B cell (primary cell): ENCODE measurements around the gene RAMP2. TPM values are rescaled to one million over a fixed set of nuclear protein-coding genes. Genes with fewer than 3 reads are reported as not detected.

Experiments used
- ATAC-seq: fragments of 200-7000 bp; cut with Tn5 transposase; one replicate; pipeline ENCODE4 v1.10.0; 2021; ENCODE audit warnings: low read depth, mild to moderate bottlenecking, moderate number of reproducible peaks, moderate library complexity
- CTCF ChIA-PET: fragments of 350-600 bp; sonication (Branson Sonifier 250); formaldehyde crosslinking; loops from one replicate; lab custom pipeline; 2021; ENCODE audit warnings: antibody characterized with exemption, inconsistent platforms; lab: Charles Lee
- POLR2A ChIA-PET: fragments of 350-600 bp; sonication (Branson Sonifier 250); formaldehyde crosslinking; loops from one replicate; lab custom pipeline; 2021; ENCODE audit warnings: antibody characterized with exemption; lab: Charles Lee
- DNase-seq: peaks from one replicate; pipeline ENCODE4 v3.0.0; 2013
- H2AFZ ChIP-seq: 2 replicates; pipeline ENCODE4 v1.6.1; 2012; ENCODE audit warnings: mild to moderate bottlenecking, low read depth, low read length; ENCODE audit not compliant: insufficient read depth, poor library complexity, severe bottlenecking
- H3K27ac ChIP-seq, 2 donors: 1 replicate in 1 of 2; 2 replicates in 1 of 2; pipeline ENCODE4 v1.5.1; 2012 to 2013; ENCODE audit warnings: low read length in 2 of 2, mild to moderate bottlenecking in 2 of 2, moderate library complexity in 1 of 2
- H3K27me3 ChIP-seq, 4 experiments: fragments of 200-600 bp in 1 of 4; sonication (generic) in 1 of 4; replicated peaks in 1 of 4; 1 replicate in 2 of 4; 2 replicates in 2 of 4; pipeline versions ENCODE4 v1.6.1 to v1.7.0; 2013 to 2016; ENCODE audit warnings: low read length in 3 of 4, mild to moderate bottlenecking in 2 of 4, mixed read lengths in 1 of 4, moderate library complexity in 1 of 4; ENCODE audit not compliant: insufficient read depth in 4 of 4, control insufficient read depth in 3 of 4; ENCODE audit errors: control extremely low read depth in 1 of 4
- H3K36me3 ChIP-seq, 2 experiments: replicated peaks in 1 of 2; 1 replicate in 1 of 2; 2 replicates in 1 of 2; pipeline versions ENCODE4 v1.6.1 to v1.7.1; 2013; ENCODE audit warnings: low read length in 1 of 2; ENCODE audit not compliant: insufficient read depth in 2 of 2, control insufficient read depth in 1 of 2; ENCODE audit errors: control extremely low read depth in 1 of 2, extremely low read depth in 1 of 2
- H3K4me1 ChIP-seq, 2 donors: fragments of 200-600 bp in 1 of 2; sonication (generic) in 1 of 2; 1 replicate in 1 of 2; 2 replicates in 1 of 2; pipeline versions ENCODE4 v1.5.1 to v1.6.1; 2013 to 2017; ENCODE audit warnings: low read length in 2 of 2; ENCODE audit not compliant: control insufficient read depth in 2 of 2, insufficient read depth in 2 of 2
- H3K4me2 ChIP-seq: replicated peaks from 2 replicates; pipeline ENCODE3; 2012; ENCODE audit warnings: mild to moderate bottlenecking, low read depth, low read length; ENCODE audit not compliant: poor library complexity, severe bottlenecking
- H3K4me3 ChIP-seq, 5 experiments: fragments of 200-600 bp in 1 of 5; sonication (generic) in 1 of 5; 1 replicate in 3 of 5; 2 replicates in 2 of 5; pipeline versions ENCODE4 v1.5.1 to v1.7.0; 2011 to 2016; ENCODE audit warnings: low read length in 4 of 5, mild to moderate bottlenecking in 4 of 5, low read depth in 2 of 5, control low read depth in 1 of 5, moderate library complexity in 1 of 5; ENCODE audit not compliant: insufficient read depth in 1 of 5; ENCODE audit errors: control extremely low read depth in 1 of 5, extremely low read depth in 1 of 5
- H3K79me2 ChIP-seq: fragments of 200-600 bp; sonication (generic); one replicate; pipeline ENCODE4 v1.6.0; 2016; ENCODE audit warnings: low read length; ENCODE audit not compliant: control insufficient read depth, insufficient read depth
- H3K9ac ChIP-seq: fragments of 200-600 bp; sonication (generic); 2 replicates; pipeline ENCODE4 v1.6.1; 2017; ENCODE audit warnings: mild to moderate bottlenecking, low read length, moderate library complexity
- H3K9me3 ChIP-seq, 3 donors: one replicate each; pipeline versions ENCODE4 v1.6.1 to v1.7.1; 2013; ENCODE audit warnings: low read length in 2 of 3; ENCODE audit not compliant: control insufficient read depth in 2 of 3, insufficient read depth in 1 of 3; ENCODE audit errors: control extremely low read depth in 1 of 3
- H4K20me1 ChIP-seq: 2 replicates; pipeline ENCODE4 v1.6.0; 2012; ENCODE audit warnings: mild to moderate bottlenecking, low read length; ENCODE audit not compliant: insufficient read depth, control insufficient read depth, poor library complexity, severe bottlenecking
- H3K27ac Mint-ChIP-seq: one replicate; pipeline ENCODE4 v1.8.0; 2021; ENCODE audit warnings: mixed read lengths
- H3K27me3 Mint-ChIP-seq: one replicate; pipeline ENCODE4 v1.8.0; 2021; ENCODE audit warnings: mixed read lengths
- H3K4me1 Mint-ChIP-seq: one replicate; pipeline ENCODE4 v1.8.0; 2021; ENCODE audit warnings: mixed read lengths
- H3K4me3 Mint-ChIP-seq: one replicate; pipeline ENCODE4 v1.8.0; 2021; ENCODE audit warnings: mixed read lengths
- H3K9me3 Mint-ChIP-seq: one replicate; pipeline ENCODE4 v1.8.0; 2022; ENCODE audit warnings: mixed read lengths; ENCODE audit not compliant: insufficient read depth
- CTCF ChIP-seq: fragments of 200-600 bp; IDR thresholded peaks from one replicate; pipeline ENCODE4 v1.8.0; 2022; ENCODE audit warnings: antibody characterized with exemption, mild to moderate bottlenecking
- EZH2 ChIP-seq: IDR thresholded peaks from 2 replicates; pipeline ENCODE4 v1.6.1; 2012; ENCODE audit warnings: borderline replicate concordance, low read depth, mild to moderate bottlenecking, moderate library complexity, low read length; ENCODE audit not compliant: insufficient read depth, poor library complexity, severe bottlenecking
- WGBS: methylation state at CpG from one replicate; pipeline ENCODE4 v1.1.5; 2013; ENCODE audit warnings: missing lambda C conversion rate; ENCODE audit not compliant: insufficient coverage; 5-methylcytosine and 5-hydroxymethylcytosine counted together
- intact Hi-C: fragments of 100-400 bp; cut with micrococcal nuclease; formaldehyde crosslinking; loops from one replicate; pipeline ENCODE4 v1.10.0; 2022
- polyA plus RNA-seq: library from polyadenylated mRNA; depleted of rRNA; stranded (reverse); fragments of >200 nt; gene quantifications from 2 replicates; pipeline ENCODE4 v1.2.3, GENCODE V29; 2012
- total RNA-seq, 2 donors: library from RNA; stranded (reverse); fragments of 120-200 nt in 1 of 2; gene quantifications; 1 replicate in 1 of 2; 2 replicates in 1 of 2; pipeline versions ENCODE4 v1.2.3 to v1.2.4, GENCODE V29; 2013 to 2022

RAMP2 gene
- total and polyA plus RNA-seq, 2 donors (not counting 1 experiment from before 2014, with no cell fraction given) = not detected

- TF ChIP-seq EZH2 (no peak), CTCF (no peak)
- ChIA-PET POLR2A (no interaction called here), CTCF (interaction anchor here (1.5 to 2.5 kb wide), 3 partner anchors 16 to 166 kb away, joined by 5 to 8 read pairs (median 8); partner anchors contain the start of gene RAMP2)
- H3K27me3 Mint-ChIP-seq = peaks cover 16% of the 10 kb centered on the region
- Histone ChIP-seq H3K9me3 (no peaks in the 10 kb centered on the region), H3K4me3 (peak overlapping the region; percentile 56 to 76 (median 70)), H3K27me3 (peaks cover 0 to 11% (median 0%) of the 10 kb centered on the region in 4 experiments), H3K79me2 (peaks cover 58% of the 10 kb centered on the region), H2AFZ (peak overlapping the region; percentile 92), H3K27ac (peak overlapping the region; percentile 67 to 92), H3K9ac (peak overlapping the region; percentile 77), H4K20me1 (peaks cover 21% of the 10 kb centered on the region), H3K4me1 (peaks cover 25 to 27% of the 10 kb centered on the region in 2 donors), H3K36me3 (peaks cover 1 to 6% of the 10 kb centered on the region in 2 experiments), H3K4me2 (peak overlapping the region; percentile 84)
- H3K4me1 Mint-ChIP-seq = peaks cover 29% of the 10 kb centered on the region
- no peaks in the 10 kb centered on the region for H3K9me3 Mint-ChIP-seq
- DNase-seq (no peak), ATAC-seq (peak; percentile 77)
- intact Hi-C loops = loop anchor here (1.0 to 10.0 kb wide), 2 partner anchors 23 to 740 kb away; partner anchors contain the start of gene DHX8
- H3K4me3 Mint-ChIP-seq = peak overlapping the region; percentile 99
- H3K27ac Mint-ChIP-seq = peak overlapping the region; percentile 99
- 1% methylated on average over 27 of the region's 32 CpGs for WGBS
These were observed 16.7 kb upstream of the RAMP2 start for GRCh38 chr17:42744283-42744805.
